GM12878 (cell line): ENCODE measurements around the gene ZBTB21. TPM values are rescaled to one million over a fixed set of nuclear protein-coding genes. Genes with fewer than 3 reads are reported as not detected.

Experiments
- ATAC-seq: fragments of 200-7000 bp; cut with Tn5 transposase; 3 replicates; pipeline ENCODE4 v1.9.1; 2020; ENCODE audit warnings: mild to moderate bottlenecking, moderate library complexity
- BruUV-seq: library from RNA; stranded (reverse); fragments of 400-500 nt; replicated peaks from 2 replicates; lab custom pipeline; 2021; lab: Mats Ljungman, UMichigan
- CTCF ChIA-PET: fragments of 300-600 bp; sonication (Branson Sonifier 250); formaldehyde crosslinking; extraction: SDS; loops from one replicate; lab custom pipeline; 2021; ENCODE audit warnings: inconsistent platforms; lab: Yijun Ruan, JAX
- POLR2A ChIA-PET: fragments of 350-600 bp; formaldehyde crosslinking; extraction: SDS; loops from one replicate; lab custom pipeline; 2021; ENCODE audit warnings: inconsistent platforms; lab: Charles Lee
- RAD21 ChIA-PET: fragments of 300-600 bp; sonication (Branson Sonifier 250); formaldehyde crosslinking; loops from one replicate; lab custom pipeline; 2023; ENCODE audit warnings: antibody characterized with exemption; ENCODE audit not compliant: unreplicated experiment; lab: Charles Lee
- SMC1A ChIA-PET: fragments of 300-600 bp; sonication (Branson Sonifier 250); formaldehyde crosslinking; loops from one replicate; lab custom pipeline; 2023; ENCODE audit not compliant: unreplicated experiment, uncharacterized antibody; lab: Charles Lee
- DNase-seq: peaks from one replicate; pipeline ENCODE4 v3.0.0-alpha.2; 2011; ENCODE audit warnings: low read depth, low spot score
- FAIRE-seq: peaks from 3 replicates; lab custom pipeline; 2011; peaks lifted over from hg19 to GRCh38; lab: Jason Lieb, UNC
- H2AFZ ChIP-seq: 2 replicates; pipeline ENCODE4 v1.6.0; 2011; ENCODE audit warnings: low read depth, low read length, control low read depth; ENCODE audit not compliant: control insufficient read depth
- H3K27ac ChIP-seq: 2 replicates; pipeline ENCODE4 v1.5.1; 2011; ENCODE audit warnings: control low read depth; ENCODE audit not compliant: control insufficient read depth, insufficient read depth
- H3K27me3 ChIP-seq, 2 experiments: replicated peaks in 1 of 2; 2 replicates each; pipeline versions ENCODE4 v1.6.0 to v1.6.1; 2011; ENCODE audit warnings: low read length in 1 of 2; ENCODE audit not compliant: control insufficient read depth in 2 of 2, insufficient read depth in 2 of 2
- H3K36me3 ChIP-seq, 2 experiments: 2 replicates each; pipeline ENCODE4 v1.5.1; 2011; ENCODE audit warnings: low read length in 1 of 2; ENCODE audit not compliant: control insufficient read depth in 2 of 2, insufficient read depth in 2 of 2
- H3K4me1 ChIP-seq: 2 replicates; pipeline ENCODE4 v1.6.1; 2011; ENCODE audit warnings: mild to moderate bottlenecking, low read length, moderate library complexity, mixed read lengths; ENCODE audit not compliant: control insufficient read depth, insufficient read depth
- H3K4me2 ChIP-seq: 2 replicates; pipeline ENCODE4 v1.6.0; 2011; ENCODE audit warnings: control low read depth; ENCODE audit not compliant: control insufficient read depth, insufficient read depth
- H3K4me3 ChIP-seq: fragments of 200-600 bp; sonication (generic); 2 replicates; pipeline ENCODE4 v1.5.1; 2016
- H3K79me2 ChIP-seq: 2 replicates; pipeline ENCODE4 v1.6.0; 2011; ENCODE audit warnings: low read length; ENCODE audit not compliant: control insufficient read depth, insufficient read depth
- H3K9ac ChIP-seq: 2 replicates; pipeline ENCODE4 v1.8.0; 2011; ENCODE audit warnings: low read length, control low read depth, mixed read lengths; ENCODE audit not compliant: control insufficient read depth, insufficient read depth
- H3K9me3 ChIP-seq: replicated peaks from 3 replicates; pipeline ENCODE4 v1.5.1; 2011; ENCODE audit warnings: mild to moderate bottlenecking, low read length; ENCODE audit not compliant: control insufficient read depth, insufficient read depth
- H4K20me1 ChIP-seq: 2 replicates; pipeline ENCODE4 v1.6.0; 2011; ENCODE audit not compliant: control insufficient read depth, insufficient read depth
- CBFB ChIP-seq: IDR thresholded peaks from 2 replicates; pipeline ENCODE4 v1.6.1; 2016; ENCODE audit warnings: antibody characterized with exemption, low read depth
- NFIC ChIP-seq: IDR thresholded peaks from 2 replicates; pipeline ENCODE4 v1.6.1; 2012; ENCODE audit warnings: low read depth, mild to moderate bottlenecking, inconsistent platforms, low read length, moderate library complexity
- WGBS: methylation state at CpG from one replicate; pipeline ENCODE4 v1.1.6; 2016; ENCODE audit warnings: low lambda C conversion rate; ENCODE audit not compliant: insufficient replicate concordance, insufficient coverage; ENCODE audit errors: missing lambda C conversion rate; 5-methylcytosine and 5-hydroxymethylcytosine counted together
- in situ Hi-C: fragments of 300-500 bp; cut with MboI; formaldehyde crosslinking; loops from 9 replicates; pipeline ENCODE4 v1.14.3; 2018; ENCODE audit warnings: mixed read lengths
- intact Hi-C: fragments of 100-400 bp; cut with micrococcal nuclease; formaldehyde crosslinking; loops from one replicate; pipeline ENCODE4 v1.14.2; 2022; ENCODE audit not compliant: unreplicated experiment
- polyA plus RNA-seq, 11 experiments: library from polyadenylated mRNA; depleted of rRNA in 4 of 11; unstranded in 6 of 11; stranded (reverse) in 5 of 11; fragments of >200 nt; fragmentation: Nextera tagmentation in 4 of 11; fragmentation: Illumina TruSeq in 1 of 11; extraction: Ambion mirVana in 4 of 11; extraction: Trizol in 1 of 11; gene quantifications; 1 replicate in 1 of 11; 2 replicates in 10 of 11; pipeline versions ENCODE4 v1.2.1 to v1.2.3, GENCODE V29; 2011 to 2016; ENCODE audit warnings: inconsistent platforms in 2 of 11, missing spikeins in 2 of 11, low read depth in 1 of 11
- total RNA-seq, 4 experiments: library from RNA; depleted of rRNA in 3 of 4; stranded (reverse); fragments of >200 nt in 3 of 4; fragmentation: Illumina TruSeq in 1 of 4; extraction: Trizol in 1 of 4; gene quantifications; 2 replicates each; pipeline versions ENCODE4 v1.2.1 to v1.2.3, GENCODE V29; 2013 to 2021
- TF ChIP-seq, protein P1 (sequence below): fragments of 150-350 bp; IDR thresholded peaks from 2 replicates; pipeline ENCODE4 v1.6.1; 2016; ENCODE audit warnings: low read depth, low read length
- TF ChIP-seq, protein P2 (sequence below): fragments of 450-650 bp; IDR thresholded peaks from 2 replicates; pipeline ENCODE4 v1.6.1; 2017; ENCODE audit warnings: borderline replicate concordance

The ZBTB21 gene
- total and polyA plus RNA-seq, 10 of the 15 experiments (the other 5 are each of a cell fraction or from before 2014, with no cell fraction given): 1.8 to 21.6 (median 10.6) TPM

DNA sequence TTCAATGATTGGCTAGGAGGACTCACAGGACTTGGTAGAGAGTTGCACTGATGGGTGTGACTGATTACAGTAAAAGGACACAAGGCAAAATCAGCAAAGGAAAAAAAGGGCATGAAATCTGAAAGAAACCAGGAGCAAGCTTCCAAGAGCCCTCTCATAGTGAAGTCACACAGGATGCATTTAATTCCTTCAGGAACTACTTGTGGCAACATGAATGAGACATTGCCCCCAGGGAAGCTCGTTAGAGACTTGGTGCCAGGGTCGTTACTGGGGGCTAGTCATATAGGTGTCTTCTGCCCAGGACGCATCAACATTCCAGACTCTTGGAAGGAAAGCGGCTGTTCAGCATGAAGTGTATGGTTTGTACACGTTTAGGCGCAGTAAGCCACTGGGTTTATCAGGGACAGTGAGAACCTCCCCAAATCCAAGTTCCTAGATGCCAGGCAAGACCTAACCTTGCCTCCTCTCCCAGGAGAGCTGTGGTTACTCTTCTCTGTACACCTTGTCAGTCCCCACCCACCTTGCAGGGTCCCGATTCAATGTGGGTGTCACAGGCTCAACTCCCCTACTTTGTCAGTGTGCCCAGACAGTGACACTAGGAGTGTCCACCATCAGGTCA, 30.3 kb downstream of the ZBTB21 start:
- RAD21 ChIA-PET: no interaction called here
- CTCF ChIA-PET: no interaction called here
- Histone ChIP-seq H3K9me3 (peaks cover 7% of the 10 kb centered on the region; the same call in 2 of the 3 replicates), H3K4me3 (no peak overlapping the region), H3K9ac (no peak overlapping the region), H2AFZ (no peak overlapping the region), H3K4me1 (no peaks in the 10 kb centered on the region), H3K4me2 (no peak overlapping the region), H3K27ac (no peak overlapping the region), H3K36me3 (no peaks in the 10 kb centered on the region), H3K27me3 (no peaks in the 10 kb centered on the region), H3K79me2 (no peaks in the 10 kb centered on the region), H4K20me1 (no peaks in the 10 kb centered on the region)
- TF ChIP-seq, protein P1, sequence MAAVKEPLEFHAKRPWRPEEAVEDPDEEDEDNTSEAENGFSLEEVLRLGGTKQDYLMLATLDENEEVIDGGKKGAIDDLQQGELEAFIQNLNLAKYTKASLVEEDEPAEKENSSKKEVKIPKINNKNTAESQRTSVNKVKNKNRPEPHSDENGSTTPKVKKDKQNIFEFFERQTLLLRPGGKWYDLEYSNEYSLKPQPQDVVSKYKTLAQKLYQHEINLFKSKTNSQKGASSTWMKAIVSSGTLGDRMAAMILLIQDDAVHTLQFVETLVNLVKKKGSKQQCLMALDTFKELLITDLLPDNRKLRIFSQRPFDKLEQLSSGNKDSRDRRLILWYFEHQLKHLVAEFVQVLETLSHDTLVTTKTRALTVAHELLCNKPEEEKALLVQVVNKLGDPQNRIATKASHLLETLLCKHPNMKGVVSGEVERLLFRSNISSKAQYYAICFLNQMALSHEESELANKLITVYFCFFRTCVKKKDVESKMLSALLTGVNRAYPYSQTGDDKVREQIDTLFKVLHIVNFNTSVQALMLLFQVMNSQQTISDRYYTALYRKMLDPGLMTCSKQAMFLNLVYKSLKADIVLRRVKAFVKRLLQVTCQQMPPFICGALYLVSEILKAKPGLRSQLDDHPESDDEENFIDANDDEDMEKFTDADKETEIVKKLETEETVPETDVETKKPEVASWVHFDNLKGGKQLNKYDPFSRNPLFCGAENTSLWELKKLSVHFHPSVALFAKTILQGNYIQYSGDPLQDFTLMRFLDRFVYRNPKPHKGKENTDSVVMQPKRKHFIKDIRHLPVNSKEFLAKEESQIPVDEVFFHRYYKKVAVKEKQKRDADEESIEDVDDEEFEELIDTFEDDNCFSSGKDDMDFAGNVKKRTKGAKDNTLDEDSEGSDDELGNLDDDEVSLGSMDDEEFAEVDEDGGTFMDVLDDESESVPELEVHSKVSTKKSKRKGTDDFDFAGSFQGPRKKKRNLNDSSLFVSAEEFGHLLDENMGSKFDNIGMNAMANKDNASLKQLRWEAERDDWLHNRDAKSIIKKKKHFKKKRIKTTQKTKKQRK: no peak
- TF ChIP-seq, protein P2, sequence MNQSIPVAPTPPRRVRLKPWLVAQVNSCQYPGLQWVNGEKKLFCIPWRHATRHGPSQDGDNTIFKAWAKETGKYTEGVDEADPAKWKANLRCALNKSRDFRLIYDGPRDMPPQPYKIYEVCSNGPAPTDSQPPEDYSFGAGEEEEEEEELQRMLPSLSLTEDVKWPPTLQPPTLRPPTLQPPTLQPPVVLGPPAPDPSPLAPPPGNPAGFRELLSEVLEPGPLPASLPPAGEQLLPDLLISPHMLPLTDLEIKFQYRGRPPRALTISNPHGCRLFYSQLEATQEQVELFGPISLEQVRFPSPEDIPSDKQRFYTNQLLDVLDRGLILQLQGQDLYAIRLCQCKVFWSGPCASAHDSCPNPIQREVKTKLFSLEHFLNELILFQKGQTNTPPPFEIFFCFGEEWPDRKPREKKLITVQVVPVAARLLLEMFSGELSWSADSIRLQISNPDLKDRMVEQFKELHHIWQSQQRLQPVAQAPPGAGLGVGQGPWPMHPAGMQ: no peak
- TF ChIP-seq NFIC (no peak), CBFB (no peak)
- FAIRE-seq: no peak
- DNase-seq: no peak
- no TSS peak for BruUV-seq
- WGBS: 61% methylated on average over 7 of the region's 7 CpGs
- intact Hi-C loops (no loop called here), in situ Hi-C loops (no loop called here)
- SMC1A ChIA-PET: interaction anchor here (0.9 kb wide), 1 partner anchor 16 kb away, joined by 3 read pairs; no protein-coding TSS in a partner anchor
- POLR2A ChIA-PET: interaction anchor here (0.6 kb wide), 1 partner anchor 131 kb away, joined by 3 read pairs; no protein-coding TSS in a partner anchor
- no peak for ATAC-seq
